HCT116 (cell line): ENCODE measurements around the gene TBC1D2. TPM values are rescaled to one million over a fixed set of nuclear protein-coding genes. Genes with fewer than 3 reads are reported as not detected.

Experiments
- ATAC-seq: fragments of 200-7000 bp; cut with Tn5 transposase; 2 replicates; pipeline ENCODE4 v1.9.1; 2020; ENCODE audit warnings: mild to moderate bottlenecking, moderate library complexity
- BruUV-seq: library from RNA; stranded (reverse); fragments of 400-500 nt; replicated peaks from 2 replicates; lab custom pipeline; 2021; lab: Mats Ljungman, UMichigan
- CTCF ChIA-PET: fragments of 300-600 bp; sonication (Branson Sonifier 250); formaldehyde crosslinking; loops from one replicate; lab custom pipeline; 2021; ENCODE audit warnings: antibody characterized with exemption; lab: Charles Lee
- POLR2A ChIA-PET: fragments of 300-600, 350-600 bp; sonication (Branson Sonifier 250); formaldehyde crosslinking; loops from one replicate; lab custom pipeline; 2021; ENCODE audit warnings: antibody characterized with exemption; lab: Charles Lee
- RAD21 ChIA-PET, 2 experiments: fragments of 300-600 bp; sonication (Branson Sonifier 250); formaldehyde crosslinking; loops; one replicate each; lab custom pipeline; 2023; ENCODE audit warnings: low total read pairs in 2 of 2; ENCODE audit not compliant: uncharacterized antibody in 2 of 2, unreplicated experiment in 2 of 2, low non-redundant PET in 1 of 2; lab: Charles Lee
- DNase-seq: peaks from one replicate; pipeline ENCODE4 v3.0.0-alpha.2; 2010; ENCODE audit warnings: low read depth, low spot score
- H2AFZ ChIP-seq: fragments of 200-600 bp; shearing (Covaris generic), sonication (generic); 2 replicates; pipeline ENCODE4 v1.6.1; 2017; ENCODE audit warnings: low read depth, mixed run types, mixed read lengths, antibody characterized with exemption, low read length; ENCODE audit not compliant: poor library complexity, severe bottlenecking
- H3K27ac ChIP-seq: 2 replicates; pipeline ENCODE4 v1.5.1; 2012; ENCODE audit warnings: low read depth, low read length
- H3K27me3 ChIP-seq: fragments of 200-600 bp; sonication (generic); 2 replicates; pipeline ENCODE4 v1.6.1; 2016; ENCODE audit warnings: mixed run types, low read length, mixed read lengths; ENCODE audit not compliant: insufficient read depth
- H3K36me3 ChIP-seq, 2 experiments: fragments of 200-500 bp in 1 of 2; fragments of 200-600 bp in 1 of 2; sonication (Bioruptor generic) in 1 of 2; sonication (generic) in 1 of 2; 2 replicates each; pipeline versions ENCODE4 v1.5.1 to v1.6.1; 2014 to 2016; ENCODE audit warnings: low read length in 2 of 2, inconsistent platforms in 1 of 2, mixed read lengths in 1 of 2, mixed run types in 1 of 2; ENCODE audit not compliant: insufficient read depth in 2 of 2, control insufficient read depth in 1 of 2
- H3K4me1 ChIP-seq, 2 experiments: fragments of 200-600 bp in 1 of 2; sonication (generic) in 1 of 2; 2 replicates each; pipeline versions ENCODE4 v1.5.1 to v1.6.1; 2012 to 2017; ENCODE audit warnings: low read length in 2 of 2, inconsistent platforms in 1 of 2, mild to moderate bottlenecking in 1 of 2, mixed read lengths in 1 of 2, mixed run types in 1 of 2, moderate library complexity in 1 of 2; ENCODE audit not compliant: insufficient read depth in 2 of 2, control insufficient read depth in 1 of 2
- H3K4me2 ChIP-seq: fragments of 200-600 bp; sonication (generic); 2 replicates; pipeline ENCODE4 v1.6.1; 2017; ENCODE audit warnings: mixed run types, low read length, mixed read lengths
- H3K4me3 ChIP-seq, 2 experiments: fragments of 200-600 bp in 1 of 2; sonication (generic) in 1 of 2; replicated peaks in 1 of 2; 2 replicates each; pipeline ENCODE4 v1.5.1; 2011 to 2016; ENCODE audit warnings: low read length in 2 of 2, control low read depth in 1 of 2, low read depth in 1 of 2, mild to moderate bottlenecking in 1 of 2, mixed read lengths in 1 of 2, mixed run types in 1 of 2
- H3K79me2 ChIP-seq: fragments of 200-600 bp; sonication (generic); 2 replicates; pipeline ENCODE4 v1.6.1; 2017; ENCODE audit warnings: mild to moderate bottlenecking, mixed run types, low read length, moderate library complexity, mixed read lengths; ENCODE audit not compliant: insufficient read depth
- H3K9ac ChIP-seq: fragments of 200-600 bp; sonication (generic); 2 replicates; pipeline ENCODE4 v1.6.1; 2016; ENCODE audit warnings: low read length, mixed read lengths
- H3K9me2 ChIP-seq: fragments of 200-600 bp; sonication (generic), shearing (Covaris generic); 2 replicates; pipeline ENCODE4 v1.6.1; 2017; ENCODE audit warnings: mixed run types, mild to moderate bottlenecking, moderate library complexity; ENCODE audit not compliant: insufficient read depth
- H3K9me3 ChIP-seq, 2 experiments: fragments of 200-500 bp in 1 of 2; fragments of 200-600 bp in 1 of 2; sonication (Bioruptor generic) in 1 of 2; sonication (generic) in 1 of 2; 2 replicates each; pipeline ENCODE4 v1.6.1; 2014 to 2017; ENCODE audit warnings: low read length in 2 of 2, mixed read lengths in 2 of 2, inconsistent platforms in 1 of 2, low read depth in 1 of 2, mild to moderate bottlenecking in 1 of 2, mixed run types in 1 of 2, moderate library complexity in 1 of 2; ENCODE audit not compliant: control insufficient read depth in 1 of 2, insufficient read depth in 1 of 2
- H4K20me1 ChIP-seq: fragments of 200-600 bp; sonication (generic), shearing (Covaris generic); 2 replicates; pipeline ENCODE4 v1.6.1; 2017; ENCODE audit warnings: mixed run types, mild to moderate bottlenecking, moderate library complexity; ENCODE audit not compliant: insufficient read depth
- CBX3 ChIP-seq: IDR thresholded peaks from 2 replicates; pipeline ENCODE4 v1.6.1; 2012; ENCODE audit warnings: low read depth
- CEBPB ChIP-seq: IDR thresholded peaks from 2 replicates; pipeline ENCODE4 v1.6.1; 2012; ENCODE audit warnings: low read depth
- EGR1 ChIP-seq: IDR thresholded peaks from 2 replicates; pipeline ENCODE4 v1.6.1; 2012; ENCODE audit warnings: low read depth
- EZH2 ChIP-seq: fragments of 200-600 bp; sonication (generic); IDR thresholded peaks from 2 replicates; pipeline ENCODE4 v1.6.1; 2017; ENCODE audit warnings: antibody characterized with exemption, mixed run types
- EZH2phosphoT487 ChIP-seq: fragments of 200-600 bp; IDR thresholded peaks from 2 replicates; pipeline ENCODE4 v1.6.1; 2018; ENCODE audit warnings: antibody characterized with exemption, borderline replicate concordance
- FOSL1 ChIP-seq: IDR thresholded peaks from 2 replicates; pipeline ENCODE4 v1.6.1; 2012; ENCODE audit warnings: low read depth
- JUND ChIP-seq: IDR thresholded peaks from 2 replicates; pipeline ENCODE4 v1.6.1; 2012
- POLR2A ChIP-seq: IDR thresholded peaks from 2 replicates; pipeline ENCODE4 v1.7.0; 2011; ENCODE audit warnings: borderline replicate concordance; ENCODE audit not compliant: insufficient read depth, insufficient read length; ENCODE audit errors: extremely low read depth
- POLR2AphosphoS5 ChIP-seq: IDR thresholded peaks from 2 replicates; pipeline ENCODE4 v1.6.1; 2011; ENCODE audit warnings: mild to moderate bottlenecking, low read depth, low read length, moderate library complexity
- RAD21 ChIP-seq: IDR thresholded peaks from 2 replicates; pipeline ENCODE4 v1.6.1; 2012; ENCODE audit warnings: low read depth, mild to moderate bottlenecking
- SIN3A ChIP-seq: IDR thresholded peaks from 2 replicates; pipeline ENCODE4 v1.6.1; 2012; ENCODE audit warnings: low read depth
- SRF ChIP-seq: IDR thresholded peaks from 2 replicates; pipeline ENCODE4 v1.6.1; 2012; ENCODE audit warnings: low read depth
- TCF7L2 ChIP-seq: IDR thresholded peaks from 2 replicates; pipeline ENCODE4 v1.7.0; 2011; ENCODE audit warnings: borderline replicate concordance, inconsistent platforms; ENCODE audit not compliant: insufficient read depth, insufficient read length; ENCODE audit errors: extremely low read depth
- YY1 ChIP-seq: IDR thresholded peaks from 2 replicates; pipeline ENCODE4 v1.6.1; 2011; ENCODE audit warnings: low read length, low read depth, moderate library complexity, mild to moderate bottlenecking; ENCODE audit not compliant: insufficient replicate concordance; ENCODE audit errors: extremely low read depth
- ZFX ChIP-seq: fragments of 450-650 bp; IDR thresholded peaks from 2 replicates; pipeline ENCODE4 v1.6.1; 2017
- intact Hi-C: fragments of 100-400 bp; cut with micrococcal nuclease; formaldehyde crosslinking; loops from 2 replicates; pipeline ENCODE4 v1.10.0; 2022
- total RNA-seq: library from RNA; stranded (reverse); gene quantifications from one replicate; pipeline ENCODE4 v1.2.1, GENCODE V29; 2021; ENCODE audit not compliant: unreplicated experiment
- TF ChIP-seq, protein P1 (sequence below): IDR thresholded peaks from 2 replicates; pipeline ENCODE4 v1.6.1; 2012; ENCODE audit warnings: low read depth
- TF ChIP-seq, protein P2 (sequence below): IDR thresholded peaks from 2 replicates; pipeline ENCODE4 v1.6.1; 2011; ENCODE audit warnings: mild to moderate bottlenecking, low read length, moderate library complexity; ENCODE audit not compliant: insufficient replicate concordance; ENCODE audit errors: extremely low read depth
- TF ChIP-seq, protein P3 (sequence below): IDR thresholded peaks from 2 replicates; pipeline ENCODE4 v1.6.1; 2012

TBC1D2 gene
- total RNA-seq, 1 experiment from 2014 or later, result 9.8 TPM

- TF ChIP-seq, protein P1, sequence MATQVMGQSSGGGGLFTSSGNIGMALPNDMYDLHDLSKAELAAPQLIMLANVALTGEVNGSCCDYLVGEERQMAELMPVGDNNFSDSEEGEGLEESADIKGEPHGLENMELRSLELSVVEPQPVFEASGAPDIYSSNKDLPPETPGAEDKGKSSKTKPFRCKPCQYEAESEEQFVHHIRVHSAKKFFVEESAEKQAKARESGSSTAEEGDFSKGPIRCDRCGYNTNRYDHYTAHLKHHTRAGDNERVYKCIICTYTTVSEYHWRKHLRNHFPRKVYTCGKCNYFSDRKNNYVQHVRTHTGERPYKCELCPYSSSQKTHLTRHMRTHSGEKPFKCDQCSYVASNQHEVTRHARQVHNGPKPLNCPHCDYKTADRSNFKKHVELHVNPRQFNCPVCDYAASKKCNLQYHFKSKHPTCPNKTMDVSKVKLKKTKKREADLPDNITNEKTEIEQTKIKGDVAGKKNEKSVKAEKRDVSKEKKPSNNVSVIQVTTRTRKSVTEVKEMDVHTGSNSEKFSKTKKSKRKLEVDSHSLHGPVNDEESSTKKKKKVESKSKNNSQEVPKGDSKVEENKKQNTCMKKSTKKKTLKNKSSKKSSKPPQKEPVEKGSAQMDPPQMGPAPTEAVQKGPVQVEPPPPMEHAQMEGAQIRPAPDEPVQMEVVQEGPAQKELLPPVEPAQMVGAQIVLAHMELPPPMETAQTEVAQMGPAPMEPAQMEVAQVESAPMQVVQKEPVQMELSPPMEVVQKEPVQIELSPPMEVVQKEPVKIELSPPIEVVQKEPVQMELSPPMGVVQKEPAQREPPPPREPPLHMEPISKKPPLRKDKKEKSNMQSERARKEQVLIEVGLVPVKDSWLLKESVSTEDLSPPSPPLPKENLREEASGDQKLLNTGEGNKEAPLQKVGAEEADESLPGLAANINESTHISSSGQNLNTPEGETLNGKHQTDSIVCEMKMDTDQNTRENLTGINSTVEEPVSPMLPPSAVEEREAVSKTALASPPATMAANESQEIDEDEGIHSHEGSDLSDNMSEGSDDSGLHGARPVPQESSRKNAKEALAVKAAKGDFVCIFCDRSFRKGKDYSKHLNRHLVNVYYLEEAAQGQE, result no peak
- TF ChIP-seq CBX3 (no peak), YY1 (no peak), ZFX (no peak), RAD21 (no peak), SRF (no peak)
These were observed 7.6 kb upstream of the TBC1D2 start (continued) for GRCh38 chr9:98263080-98263479.

GRCh38 chr9:98262056-98262455, 6.6 kb upstream of the TBC1D2 start:
- ChIA-PET CTCF (interaction anchor here (1.3 kb wide), 1 partner anchor 141 kb away, joined by 3 read pairs; no protein-coding TSS in a partner anchor), POLR2A (no interaction called here), RAD21 (no interaction called here)
- Histone ChIP-seq H3K4me2 (no peak overlapping the region), H3K9ac (no peak overlapping the region), H3K27ac (no peak overlapping the region), H3K79me2 (no peaks in the 10 kb centered on the region), H3K36me3 (no peaks in the 10 kb centered on the region), H3K9me2 (no peaks in the 10 kb centered on the region), H2AFZ (no peak overlapping the region), H4K20me1 (no peaks in the 10 kb centered on the region), H3K27me3 (no peaks in the 10 kb centered on the region), H3K4me3 (no peak overlapping the region), H3K4me1 (peaks cover under 1 to 3% of the 10 kb centered on the region in 2 experiments; a peak in 1 of 4 replicates), H3K9me3 (no peaks in the 10 kb centered on the region)
- no TSS peak for BruUV-seq
- intact Hi-C loops, result no loop called here
- ATAC-seq (no peak), DNase-seq (no peak)
- TF ChIP-seq TCF7L2, result no peak
- TF ChIP-seq CEBPB, result no peak
- no peak for TF ChIP-seq POLR2A
- TF ChIP-seq, protein P2, sequence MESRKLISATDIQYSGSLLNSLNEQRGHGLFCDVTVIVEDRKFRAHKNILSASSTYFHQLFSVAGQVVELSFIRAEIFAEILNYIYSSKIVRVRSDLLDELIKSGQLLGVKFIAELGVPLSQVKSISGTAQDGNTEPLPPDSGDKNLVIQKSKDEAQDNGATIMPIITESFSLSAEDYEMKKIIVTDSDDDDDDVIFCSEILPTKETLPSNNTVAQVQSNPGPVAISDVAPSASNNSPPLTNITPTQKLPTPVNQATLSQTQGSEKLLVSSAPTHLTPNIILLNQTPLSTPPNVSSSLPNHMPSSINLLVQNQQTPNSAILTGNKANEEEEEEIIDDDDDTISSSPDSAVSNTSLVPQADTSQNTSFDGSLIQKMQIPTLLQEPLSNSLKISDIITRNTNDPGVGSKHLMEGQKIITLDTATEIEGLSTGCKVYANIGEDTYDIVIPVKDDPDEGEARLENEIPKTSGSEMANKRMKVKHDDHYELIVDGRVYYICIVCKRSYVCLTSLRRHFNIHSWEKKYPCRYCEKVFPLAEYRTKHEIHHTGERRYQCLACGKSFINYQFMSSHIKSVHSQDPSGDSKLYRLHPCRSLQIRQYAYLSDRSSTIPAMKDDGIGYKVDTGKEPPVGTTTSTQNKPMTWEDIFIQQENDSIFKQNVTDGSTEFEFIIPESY, result no peak
- TF ChIP-seq EZH2phosphoT487, result no peak
- no peak for TF ChIP-seq EZH2
- TF ChIP-seq, protein P1, result no peak
- TF ChIP-seq POLR2AphosphoS5, result no peak
- TF ChIP-seq SIN3A, result no peak
- TF ChIP-seq SRF, result no peak
- no peak for TF ChIP-seq JUND
- TF ChIP-seq, protein P3, sequence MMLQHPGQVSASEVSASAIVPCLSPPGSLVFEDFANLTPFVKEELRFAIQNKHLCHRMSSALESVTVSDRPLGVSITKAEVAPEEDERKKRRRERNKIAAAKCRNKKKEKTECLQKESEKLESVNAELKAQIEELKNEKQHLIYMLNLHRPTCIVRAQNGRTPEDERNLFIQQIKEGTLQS, result no peak
- no peak for TF ChIP-seq EGR1
- no peak for TF ChIP-seq FOSL1
